Left ventricle myocardium inferior (tissue), 1 donor: ENCODE measurements around the gene KDM2B. TPM values are rescaled to one million over a fixed set of nuclear protein-coding genes. Genes with fewer than 3 reads are reported as not detected.

Experiments
- DNase-seq: peaks from one replicate; pipeline ENCODE4 v3.0.0-alpha.2; 2020
- H3K27ac ChIP-seq: fragments of 200-600 bp; replicated peaks from 2 replicates; pipeline ENCODE4 v1.8.0; 2021
- H3K27me3 ChIP-seq: fragments of 200-600 bp; 2 replicates; pipeline ENCODE4 v1.8.0; 2021; ENCODE audit warnings: low read depth
- H3K36me3 ChIP-seq: fragments of 200-600 bp; 2 replicates; pipeline ENCODE4 v1.8.0; 2021
- H3K4me1 ChIP-seq: fragments of 200-600 bp; 2 replicates; pipeline ENCODE4 v1.8.0; 2021
- H3K4me3 ChIP-seq: fragments of 200-600 bp; 2 replicates; pipeline ENCODE4 v1.8.0; 2021; ENCODE audit warnings: mild to moderate bottlenecking, moderate library complexity
- H3K9me3 ChIP-seq: fragments of 200-600 bp; replicated peaks from 2 replicates; pipeline ENCODE4 v1.8.0; 2021
- intact Hi-C: fragments of 100-400 bp; cut with micrococcal nuclease; formaldehyde crosslinking; loops from one replicate; pipeline ENCODE4 v1.11.0; 2022
- total RNA-seq: library from RNA; stranded (reverse); fragmentation: NEBNext Ultra II Directional; extraction: Animal tissue kit (Norgen Biotek cat#: 25700); gene quantifications from one replicate; pipeline ENCODE4 v1.2.1, GENCODE V29; 2021
- TF ChIP-seq, protein P1 (sequence below): fragments of 200-600 bp; IDR thresholded peaks from 2 replicates; pipeline ENCODE4 v1.8.0; 2021; ENCODE audit warnings: antibody characterized with exemption, mild to moderate bottlenecking, borderline replicate concordance
- donor health status: DM: no; HTN: yes; CAD: no; lungs with severe emphysema.

KDM2B gene
- total RNA-seq, 1 donor from 2014 or later = 13.0 TPM

DNA sequence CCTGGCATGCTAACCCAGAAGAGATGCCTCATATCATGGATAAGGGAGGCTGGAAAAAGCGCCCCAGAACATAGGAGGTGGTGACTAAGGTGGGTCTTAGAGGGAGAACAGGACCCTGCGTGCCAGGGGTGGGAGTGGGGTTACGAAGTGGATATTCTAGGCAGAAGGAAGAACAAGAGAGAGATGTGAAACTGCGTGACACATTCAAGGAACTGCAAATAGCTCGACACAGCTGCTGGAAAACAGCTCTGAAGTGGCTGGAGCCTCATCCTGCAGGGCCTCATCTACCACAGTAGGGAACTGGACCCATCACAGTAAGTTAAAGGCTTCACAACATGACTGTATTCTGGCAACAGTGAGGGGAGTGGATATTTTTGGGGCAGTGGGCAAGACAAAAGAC lies 119.8 kb downstream of the KDM2B start:
- Histone ChIP-seq H3K27ac (no peak overlapping the region), H3K27me3 (no peaks in the 10 kb centered on the region), H3K9me3 (no peaks in the 10 kb centered on the region), H3K4me3 (no peak overlapping the region), H3K36me3 (no peaks in the 10 kb centered on the region), H3K4me1 (peaks cover 14% of the 10 kb centered on the region)
- DNase-seq = no peak
- TF ChIP-seq, protein P1, sequence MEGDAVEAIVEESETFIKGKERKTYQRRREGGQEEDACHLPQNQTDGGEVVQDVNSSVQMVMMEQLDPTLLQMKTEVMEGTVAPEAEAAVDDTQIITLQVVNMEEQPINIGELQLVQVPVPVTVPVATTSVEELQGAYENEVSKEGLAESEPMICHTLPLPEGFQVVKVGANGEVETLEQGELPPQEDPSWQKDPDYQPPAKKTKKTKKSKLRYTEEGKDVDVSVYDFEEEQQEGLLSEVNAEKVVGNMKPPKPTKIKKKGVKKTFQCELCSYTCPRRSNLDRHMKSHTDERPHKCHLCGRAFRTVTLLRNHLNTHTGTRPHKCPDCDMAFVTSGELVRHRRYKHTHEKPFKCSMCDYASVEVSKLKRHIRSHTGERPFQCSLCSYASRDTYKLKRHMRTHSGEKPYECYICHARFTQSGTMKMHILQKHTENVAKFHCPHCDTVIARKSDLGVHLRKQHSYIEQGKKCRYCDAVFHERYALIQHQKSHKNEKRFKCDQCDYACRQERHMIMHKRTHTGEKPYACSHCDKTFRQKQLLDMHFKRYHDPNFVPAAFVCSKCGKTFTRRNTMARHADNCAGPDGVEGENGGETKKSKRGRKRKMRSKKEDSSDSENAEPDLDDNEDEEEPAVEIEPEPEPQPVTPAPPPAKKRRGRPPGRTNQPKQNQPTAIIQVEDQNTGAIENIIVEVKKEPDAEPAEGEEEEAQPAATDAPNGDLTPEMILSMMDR = no peak
- intact Hi-C loops = no loop called here

- peaks cover 16% of the 10 kb centered on the region for H3K4me1 ChIP-seq
- intact Hi-C loops = no loop called here
- TF ChIP-seq, protein P1 = no peak
- peaks cover 6% of the 10 kb centered on the region for H3K36me3 ChIP-seq
- H3K27me3 ChIP-seq = no peaks in the 10 kb centered on the region
- H3K4me3 ChIP-seq = no peak overlapping the region
- no peaks in the 10 kb centered on the region for H3K9me3 ChIP-seq
- DNase-seq = no peak
- H3K27ac ChIP-seq = no peak overlapping the region
These were observed 124.3 kb downstream of the KDM2B start for GRCh38 chr12:121456551-121456950.

DNA sequence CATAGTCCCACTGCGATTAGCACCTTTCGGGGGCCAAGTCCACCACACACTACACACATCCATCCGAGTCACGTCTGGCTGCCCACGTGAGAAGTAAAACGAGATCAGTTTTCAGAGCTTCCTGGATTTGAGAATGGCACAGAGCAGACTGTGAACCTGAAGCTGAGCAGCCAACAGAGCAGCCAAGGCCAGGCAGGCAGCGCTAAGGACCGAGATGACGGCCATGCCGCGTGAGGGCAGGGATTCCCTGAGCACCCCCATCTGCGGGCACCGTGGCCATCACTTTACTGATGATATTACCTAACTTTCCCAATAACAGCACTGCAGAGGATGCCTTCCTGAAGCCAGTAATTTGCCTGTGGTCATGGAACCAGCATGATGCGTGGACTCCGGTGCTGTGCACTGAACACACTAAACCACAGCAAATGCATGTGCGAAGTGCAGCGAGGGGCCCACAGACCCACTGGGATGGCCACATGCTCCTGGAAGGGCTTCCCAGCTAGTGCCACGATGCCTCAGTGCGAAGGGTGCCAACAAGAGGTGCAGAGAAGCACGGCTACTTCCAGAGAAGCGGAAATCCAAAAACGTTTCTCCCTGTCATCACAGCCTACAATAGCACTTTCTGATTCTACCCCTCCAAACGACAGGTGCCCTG lies 124.9 kb downstream of the KDM2B start:
- Histone ChIP-seq H3K4me1 (peaks cover 18% of the 10 kb centered on the region), H3K27ac (no peak overlapping the region), H3K27me3 (no peaks in the 10 kb centered on the region), H3K36me3 (peaks cover 6% of the 10 kb centered on the region), H3K9me3 (no peaks in the 10 kb centered on the region), H3K4me3 (no peak overlapping the region)
- TF ChIP-seq, protein P1 = no peak
- intact Hi-C loops = no loop called here
- DNase-seq = no peak

- H3K9me3 ChIP-seq = no peaks in the 10 kb centered on the region
- intact Hi-C loops = no loop called here
- peaks cover 23% of the 10 kb centered on the region for H3K4me1 ChIP-seq
- no peak for DNase-seq
- H3K36me3 ChIP-seq = peaks cover 6% of the 10 kb centered on the region
- no peak overlapping the region for H3K4me3 ChIP-seq
- no peaks in the 10 kb centered on the region for H3K27me3 ChIP-seq
- no peak overlapping the region for H3K27ac ChIP-seq
- TF ChIP-seq, protein P1 = no peak
These were observed 125.9 kb downstream of the KDM2B start for GRCh38 chr12:121454921-121455320.

GRCh38 chr12:121453629-121454028 lies 127.2 kb downstream of the KDM2B start:
- DNase-seq = no peak
- no peak overlapping the region for H3K27ac ChIP-seq
- H3K4me3 ChIP-seq = no peak overlapping the region
- no peaks in the 10 kb centered on the region for H3K9me3 ChIP-seq
- H3K36me3 ChIP-seq = peaks cover 6% of the 10 kb centered on the region
- intact Hi-C loops = no loop called here
- TF ChIP-seq, protein P1 = no peak
- H3K4me1 ChIP-seq = peaks cover 27% of the 10 kb centered on the region
- H3K27me3 ChIP-seq = no peaks in the 10 kb centered on the region
